Activated CD8-positive, alpha-beta T cell treated with anti-CD3 and anti-CD28 coated beads, Interleukin-2, amount 10 ng/mL, durations not matched to agents 7 days and 5 days (primary cell): Measurements from ENCODE around the gene MFAP2. TPM values are rescaled to one million over a fixed set of nuclear protein-coding genes. Genes with fewer than 3 reads are reported as not detected.

Experiments
- ATAC-seq: fragments of 150-1000 bp; cut with Tn5 transposase; one replicate; pipeline ENCODE4 v1.10.0; 2021; ENCODE audit warnings: moderate library complexity
- CTCF ChIA-PET: fragments of 350-600 bp; sonication (Branson Sonifier 250); formaldehyde crosslinking; loops from one replicate; lab custom pipeline; 2021; ENCODE audit warnings: antibody characterized with exemption; lab: Charles Lee
- POLR2A ChIA-PET: fragments of 350-600 bp; sonication (Branson Sonifier 250); formaldehyde crosslinking; loops from one replicate; lab custom pipeline; 2021; ENCODE audit warnings: antibody characterized with exemption; lab: Charles Lee
- DNase-seq: peaks from one replicate; pipeline ENCODE4 v3.0.0-alpha.2; 2020
- H3K27ac Mint-ChIP-seq: one replicate; pipeline ENCODE4 v1.8.0; 2021; ENCODE audit warnings: mild to moderate bottlenecking, mixed read lengths
- H3K27me3 Mint-ChIP-seq: one replicate; pipeline ENCODE4 v1.8.0; 2021; ENCODE audit warnings: low read depth, mixed read lengths
- H3K36me3 Mint-ChIP-seq: one replicate; pipeline ENCODE4 v1.8.0; 2021; ENCODE audit warnings: low read depth, mixed read lengths
- H3K4me1 Mint-ChIP-seq: one replicate; pipeline ENCODE4 v1.8.0; 2021; ENCODE audit warnings: low read depth, mixed read lengths
- H3K4me3 Mint-ChIP-seq: one replicate; pipeline ENCODE4 v1.8.0; 2021; ENCODE audit warnings: mild to moderate bottlenecking, mixed read lengths
- H3K9me3 Mint-ChIP-seq: one replicate; pipeline ENCODE4 v1.8.0; 2022; ENCODE audit warnings: mixed read lengths; ENCODE audit not compliant: insufficient read depth
- total RNA-seq, 2 experiments: library from RNA; stranded (reverse); gene quantifications; one replicate each; pipeline ENCODE4 v1.2.3, GENCODE V29; 2021

Gene MFAP2
- total RNA-seq, 2 experiments from 2014 or later, result not detected

DNA sequence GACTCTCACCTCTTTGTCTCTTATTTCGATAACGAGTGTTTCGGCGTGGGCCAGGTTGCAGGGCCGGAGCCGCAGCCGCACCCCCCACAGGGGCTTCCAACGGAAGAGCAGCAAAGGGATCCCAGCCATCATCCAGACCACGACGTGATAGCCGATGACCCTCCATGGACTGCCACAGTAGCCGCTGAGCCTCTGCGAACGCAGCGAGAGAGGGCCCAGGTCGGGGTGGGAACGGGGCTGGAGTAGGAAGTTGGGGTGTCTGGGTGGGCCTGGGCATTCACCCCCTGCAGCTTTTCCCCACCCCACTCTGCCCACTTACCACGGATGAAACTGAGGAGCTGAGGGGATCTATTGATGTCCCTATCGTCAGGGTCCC lies 24.9 kb upstream of the MFAP2 start:
- POLR2A ChIA-PET, result no interaction called here
- Mint-ChIP-seq H3K4me3 (no peak overlapping the region), H3K4me1 (peaks cover 11% of the 10 kb centered on the region), H3K36me3 (peaks cover 17% of the 10 kb centered on the region), H3K27me3 (no peaks in the 10 kb centered on the region), H3K27ac (no peak overlapping the region), H3K9me3 (no peaks in the 10 kb centered on the region)
- CTCF ChIA-PET, result interaction anchor here (1.2 kb wide), 1 partner anchor 45 kb away, joined by 4 read pairs; no protein-coding TSS in a partner anchor
- ATAC-seq (no peak), DNase-seq (no peak)

DNA sequence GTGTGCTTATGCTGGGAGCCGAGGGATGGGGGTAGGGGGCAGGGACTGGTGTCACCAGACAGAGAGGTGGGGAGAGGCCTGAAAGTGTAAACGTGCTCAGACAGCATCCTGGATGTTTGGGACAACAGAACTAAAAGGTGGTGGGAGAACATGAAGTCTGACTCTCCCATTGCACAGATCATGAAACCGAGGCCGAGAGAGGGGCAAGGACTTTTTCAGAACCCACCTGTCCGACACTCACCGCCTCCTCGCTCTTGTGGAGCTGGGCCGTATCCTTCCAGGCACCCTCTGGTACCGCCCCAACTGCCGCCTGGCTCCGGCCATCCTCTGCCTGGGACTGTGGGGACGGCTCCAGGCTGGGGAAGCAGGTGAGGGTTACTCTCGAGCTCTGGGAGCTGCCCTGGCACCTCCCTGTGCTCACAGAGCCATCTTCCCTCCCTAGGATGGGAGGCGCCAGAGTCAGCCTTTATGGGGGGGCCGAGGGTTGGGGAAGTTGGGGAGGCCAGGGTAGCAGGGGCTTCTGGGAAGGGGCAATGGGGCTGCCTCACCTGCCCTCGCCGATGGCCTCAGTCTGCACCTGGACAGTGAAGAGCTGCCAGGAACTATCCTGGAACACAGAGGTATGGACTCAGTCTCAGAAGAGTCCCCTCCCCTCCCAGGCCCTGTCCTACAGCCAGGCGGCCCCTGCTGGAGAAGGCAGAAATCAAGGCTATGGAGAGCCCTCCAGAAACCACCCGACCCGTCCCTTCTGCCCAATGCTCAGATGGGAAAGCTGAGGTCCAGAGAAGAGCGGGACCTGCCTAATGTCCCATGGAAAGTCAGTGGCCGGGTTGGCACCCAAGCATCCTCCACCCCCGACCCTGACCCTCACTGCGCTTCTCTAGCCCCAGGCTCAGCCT lies 24.3 kb upstream of the MFAP2 start:
- ChIA-PET CTCF (interaction anchor here (1.2 kb wide), 1 partner anchor 44 kb away, joined by 3 read pairs; no protein-coding TSS in a partner anchor), POLR2A (no interaction called here)
- Mint-ChIP-seq H3K27me3 (no peaks in the 10 kb centered on the region), H3K4me3 (no peak overlapping the region), H3K36me3 (peaks cover 17% of the 10 kb centered on the region), H3K9me3 (no peaks in the 10 kb centered on the region), H3K27ac (no peak overlapping the region), H3K4me1 (peaks cover 5% of the 10 kb centered on the region)
- DNase-seq (no peak), ATAC-seq (no peak)

DNA sequence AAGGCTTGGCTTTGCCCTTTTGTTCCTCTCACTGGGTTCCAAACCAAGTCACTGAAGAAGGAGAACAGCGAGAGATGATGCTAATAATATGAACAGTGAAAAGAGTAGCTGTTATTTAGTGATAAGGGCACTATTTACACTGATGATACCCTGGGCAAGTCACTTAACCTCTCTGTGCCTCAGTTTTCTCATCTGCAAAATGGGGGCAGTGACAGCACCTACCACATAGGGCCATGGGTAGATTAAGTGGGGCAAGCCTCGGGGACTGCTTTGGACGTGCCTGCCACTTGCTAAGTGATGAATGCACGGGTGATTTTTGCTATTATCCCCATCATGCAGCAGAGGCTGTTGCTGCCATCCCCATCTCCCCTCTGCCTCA lies 22.1 kb upstream of the MFAP2 start:
- POLR2A ChIA-PET, result no interaction called here
- Mint-ChIP-seq H3K27ac (no peak overlapping the region), H3K4me3 (no peak overlapping the region), H3K36me3 (peaks cover 21% of the 10 kb centered on the region), H3K4me1 (no peaks in the 10 kb centered on the region), H3K9me3 (no peaks in the 10 kb centered on the region), H3K27me3 (no peaks in the 10 kb centered on the region)
- no peak for ATAC-seq
- DNase-seq, result no peak
- CTCF ChIA-PET, result interaction anchor here (1.3 kb wide), 1 partner anchor 43 kb away, joined by 4 read pairs; no protein-coding TSS in a partner anchor

DNA sequence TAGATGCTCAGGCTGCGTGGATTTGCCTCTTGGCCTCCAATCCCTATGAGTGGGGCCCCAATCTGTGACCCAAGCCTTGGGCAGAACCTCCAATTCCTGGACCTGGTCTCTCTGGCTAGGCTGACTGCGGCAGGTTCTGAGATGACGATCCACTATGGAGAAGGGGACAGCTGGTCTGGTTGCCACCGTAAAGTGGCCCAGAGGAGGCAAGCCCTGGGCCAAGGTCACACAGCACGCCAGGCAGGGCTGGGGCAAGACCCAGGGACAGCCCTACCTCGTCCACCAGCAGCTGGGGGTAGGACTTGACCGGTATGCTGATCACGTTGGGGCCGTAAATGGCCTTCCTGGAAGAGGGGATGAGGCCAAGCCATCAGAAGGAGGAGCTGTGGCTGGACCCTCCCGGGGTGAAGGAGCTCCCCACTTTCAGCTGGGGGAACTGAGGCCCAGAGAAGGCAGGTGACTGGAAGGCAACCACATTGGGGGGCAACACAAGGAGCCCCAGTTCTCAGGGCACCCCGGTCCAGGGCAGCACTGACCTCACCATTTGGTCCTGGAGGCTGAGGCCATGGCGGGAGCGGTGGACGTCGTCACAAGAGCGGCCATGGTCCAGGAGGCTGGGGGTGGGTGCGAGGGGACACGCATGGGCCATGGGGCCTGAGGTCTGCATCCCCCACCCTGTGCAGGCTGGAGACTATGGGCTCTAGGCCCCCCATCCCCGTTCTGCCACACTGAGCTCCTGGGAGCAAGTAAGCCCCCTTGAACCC lies 21.5 kb upstream of the MFAP2 start:
- CTCF ChIA-PET, result interaction anchor here (1.3 kb wide), 1 partner anchor 44 kb away, joined by 4 read pairs; no protein-coding TSS in a partner anchor
- Mint-ChIP-seq H3K36me3 (peaks cover 21% of the 10 kb centered on the region), H3K27me3 (no peaks in the 10 kb centered on the region), H3K4me1 (no peaks in the 10 kb centered on the region), H3K9me3 (no peaks in the 10 kb centered on the region), H3K4me3 (no peak overlapping the region), H3K27ac (no peak overlapping the region)
- DNase-seq (no peak), ATAC-seq (no peak)
- POLR2A ChIA-PET, result no interaction called here

DNA sequence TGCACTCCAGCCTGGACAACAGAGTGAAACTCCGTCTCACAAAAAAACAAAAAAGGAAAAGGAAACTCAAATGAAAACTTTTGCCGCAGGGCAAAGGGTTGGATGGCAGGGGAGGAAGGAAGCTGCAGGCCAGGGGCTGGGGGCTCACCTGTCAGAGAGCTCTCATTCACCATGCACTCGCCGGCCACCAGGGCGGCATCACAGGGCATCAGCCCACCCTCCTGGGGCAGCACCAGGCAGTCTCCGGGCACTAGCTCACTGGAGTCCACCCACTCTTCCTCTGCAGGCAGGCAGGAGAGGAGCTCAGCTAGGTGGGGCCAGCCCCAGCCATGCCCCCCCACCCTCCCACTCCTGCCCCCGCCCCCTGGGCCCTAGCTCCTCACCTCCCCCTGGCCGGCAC lies 19.4 kb upstream of the MFAP2 start:
- peaks cover 21% of the 10 kb centered on the region for H3K36me3 Mint-ChIP-seq
- no peaks in the 10 kb centered on the region for H3K27me3 Mint-ChIP-seq
- ChIA-PET POLR2A (no interaction called here), CTCF (no interaction called here)
- no peak for DNase-seq
- H3K4me1 Mint-ChIP-seq, result no peaks in the 10 kb centered on the region
- no peak overlapping the region for H3K4me3 Mint-ChIP-seq
- no peak overlapping the region for H3K27ac Mint-ChIP-seq
- no peak for ATAC-seq
- H3K9me3 Mint-ChIP-seq, result no peaks in the 10 kb centered on the region

DNA sequence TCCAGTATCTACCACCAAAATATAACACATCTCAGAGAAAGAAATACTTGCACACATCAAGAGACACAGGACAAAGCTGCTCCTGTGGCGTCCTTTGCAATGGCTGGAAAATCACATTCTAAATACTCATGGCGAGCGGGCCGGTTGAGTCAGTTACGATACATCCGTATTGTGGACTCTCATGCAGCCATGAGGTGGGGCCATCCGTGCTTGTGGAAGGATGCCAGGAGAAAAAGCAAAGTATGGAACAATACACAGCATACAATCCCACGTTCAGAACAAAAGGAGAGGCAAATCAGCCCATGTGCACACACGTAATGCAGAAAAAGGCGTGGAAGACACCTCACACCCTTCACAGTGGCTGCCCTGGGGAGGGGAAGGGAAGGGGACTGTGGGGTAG lies 18.2 kb upstream of the MFAP2 start:
- DNase-seq (no peak), ATAC-seq (no peak)
- ChIA-PET POLR2A (no interaction called here), CTCF (interaction anchor here (1.1 kb wide), 1 partner anchor 47 kb away, joined by 3 read pairs; no protein-coding TSS in a partner anchor)
- Mint-ChIP-seq H3K4me1 (no peaks in the 10 kb centered on the region), H3K36me3 (peaks cover 12% of the 10 kb centered on the region), H3K9me3 (no peaks in the 10 kb centered on the region), H3K27ac (no peak overlapping the region), H3K4me3 (no peak overlapping the region), H3K27me3 (no peaks in the 10 kb centered on the region)

DNA sequence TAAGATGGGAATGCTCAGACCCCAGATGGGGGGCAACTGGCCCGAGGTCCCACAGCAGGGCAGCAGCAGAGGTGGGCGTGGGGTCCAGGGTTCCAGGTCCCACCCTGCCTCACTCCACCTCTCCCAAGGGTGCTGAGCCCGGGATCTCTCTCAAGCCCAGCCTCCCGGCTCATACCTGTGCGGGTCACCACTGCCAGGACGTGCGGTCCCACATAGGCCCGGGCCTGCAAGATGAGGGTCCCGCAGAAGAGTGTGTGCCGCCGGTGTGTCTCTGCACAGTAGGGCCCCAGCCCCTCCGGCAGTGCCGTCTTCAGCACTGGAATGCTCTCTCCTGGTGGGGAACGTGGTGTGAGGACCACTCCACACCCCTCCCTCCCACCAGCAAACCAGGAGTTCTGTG lies 16.4 kb upstream of the MFAP2 start:
- POLR2A ChIA-PET, result no interaction called here
- H3K27me3 Mint-ChIP-seq, result no peaks in the 10 kb centered on the region
- no peaks in the 10 kb centered on the region for H3K9me3 Mint-ChIP-seq
- ATAC-seq, result no peak
- no peak overlapping the region for H3K27ac Mint-ChIP-seq
- H3K4me3 Mint-ChIP-seq, result no peak overlapping the region
- H3K36me3 Mint-ChIP-seq, result peaks cover 6% of the 10 kb centered on the region
- CTCF ChIA-PET, result no interaction called here
- DNase-seq, result no peak
- no peaks in the 10 kb centered on the region for H3K4me1 Mint-ChIP-seq

DNA sequence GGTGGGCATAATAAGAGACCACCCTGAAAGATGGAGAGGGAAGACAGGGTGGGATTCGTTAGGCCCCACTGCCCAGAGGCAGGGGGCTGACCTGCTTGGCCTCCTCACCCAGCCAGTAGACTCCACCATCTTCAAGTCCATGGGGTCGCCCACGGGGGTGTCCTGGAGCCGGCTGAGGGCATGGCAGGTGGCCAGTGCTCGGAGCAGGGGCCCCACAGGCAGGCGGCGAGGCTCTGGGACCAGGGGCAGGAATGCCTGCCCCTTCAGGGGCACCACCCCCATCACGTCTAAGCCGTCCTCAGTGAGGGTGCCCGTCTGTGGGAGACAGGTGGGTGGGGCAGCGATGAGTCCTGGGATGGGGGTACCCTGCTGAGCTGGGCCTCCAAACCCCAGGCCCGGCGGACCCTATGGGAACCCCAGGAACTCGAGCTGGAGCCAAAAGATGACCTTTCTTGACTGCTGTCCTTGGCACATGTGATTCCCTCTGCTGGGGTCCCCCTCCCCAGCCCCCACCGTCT lies 13.2 kb upstream of the MFAP2 start:
- Mint-ChIP-seq H3K27ac (no peak overlapping the region), H3K36me3 (peaks cover 3% of the 10 kb centered on the region), H3K27me3 (no peaks in the 10 kb centered on the region), H3K4me1 (no peaks in the 10 kb centered on the region), H3K9me3 (no peaks in the 10 kb centered on the region), H3K4me3 (no peak overlapping the region)
- CTCF ChIA-PET, result no interaction called here
- POLR2A ChIA-PET, result no interaction called here
- ATAC-seq, result no peak
- DNase-seq, result no peak

DNA sequence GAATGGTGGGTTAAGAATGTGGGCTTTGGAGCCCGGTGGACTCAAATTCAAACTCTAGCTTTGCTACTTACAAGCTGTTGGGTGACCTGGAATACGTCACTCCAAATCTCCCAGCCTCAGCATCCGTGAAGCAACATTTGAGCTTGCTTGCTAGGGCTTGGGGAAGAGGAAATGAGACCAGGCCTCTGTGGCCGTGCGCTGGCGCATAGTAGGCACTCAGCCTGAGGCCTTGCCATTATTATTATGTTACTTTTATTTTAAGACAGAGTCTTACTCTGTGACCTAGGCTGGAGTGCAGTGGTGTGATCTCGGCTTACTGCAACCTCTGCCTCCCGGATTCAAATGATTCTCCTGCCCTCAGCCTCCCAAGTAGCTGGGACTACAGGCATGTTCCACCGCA lies 12.3 kb upstream of the MFAP2 start:
- no peak for ATAC-seq

DNA sequence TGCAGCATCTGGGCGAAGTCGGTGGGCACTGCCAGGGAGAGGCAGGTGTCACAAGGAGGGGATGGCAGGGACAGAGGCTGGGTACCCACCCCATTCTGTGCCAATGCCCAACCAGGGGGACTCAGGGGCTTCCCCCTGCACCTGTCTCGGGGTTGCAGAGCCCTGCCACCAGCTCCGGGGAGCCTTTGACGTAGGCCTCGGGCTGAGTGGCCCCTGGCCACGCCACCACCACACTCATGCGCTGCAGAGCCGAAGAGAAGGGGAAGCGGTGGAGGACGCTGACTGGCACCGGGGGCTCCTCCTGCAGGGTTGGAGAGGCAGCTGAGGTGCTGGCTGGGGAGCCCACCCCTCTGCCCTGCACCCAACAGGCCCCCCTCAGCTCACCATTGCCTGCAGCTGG lies 11.7 kb upstream of the MFAP2 start:
- Mint-ChIP-seq H3K4me1 (no peaks in the 10 kb centered on the region), H3K27ac (no peak overlapping the region), H3K4me3 (no peak overlapping the region), H3K36me3 (peaks cover 4% of the 10 kb centered on the region), H3K9me3 (no peaks in the 10 kb centered on the region), H3K27me3 (no peaks in the 10 kb centered on the region)
- ChIA-PET POLR2A (no interaction called here), CTCF (no interaction called here)
- DNase-seq, result no peak
- ATAC-seq, result no peak

More for the DNA sequence above, 12.3 kb upstream of the MFAP2 start:
- H3K27ac Mint-ChIP-seq, result no peak overlapping the region
- H3K9me3 Mint-ChIP-seq, result no peaks in the 10 kb centered on the region
- peaks cover 4% of the 10 kb centered on the region for H3K36me3 Mint-ChIP-seq
- H3K27me3 Mint-ChIP-seq, result no peaks in the 10 kb centered on the region
- no peak overlapping the region for H3K4me3 Mint-ChIP-seq
- H3K4me1 Mint-ChIP-seq, result no peaks in the 10 kb centered on the region
- ChIA-PET CTCF (no interaction called here), POLR2A (no interaction called here)
- DNase-seq, result no peak

DNA sequence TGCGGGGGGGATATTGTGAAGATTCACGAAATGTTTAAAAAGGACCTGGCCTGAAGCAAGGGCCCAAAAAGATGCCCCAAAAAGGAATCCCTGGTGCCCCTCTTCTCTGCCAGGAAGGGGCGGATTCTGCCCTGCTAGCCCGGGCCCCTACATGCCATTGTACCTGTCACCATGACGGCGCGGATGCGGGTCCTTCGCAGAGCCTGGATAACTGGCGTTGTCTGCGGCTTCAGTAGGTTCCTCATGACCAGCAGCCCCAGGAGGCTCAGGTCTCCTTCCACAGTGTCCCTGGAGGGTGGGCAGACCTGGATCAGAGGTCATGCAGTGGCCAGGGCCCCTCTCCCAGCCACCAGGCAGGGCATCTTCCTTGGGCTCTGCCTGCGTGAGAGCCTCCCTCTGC lies 11.2 kb upstream of the MFAP2 start:
- H3K9me3 Mint-ChIP-seq, result no peaks in the 10 kb centered on the region
- H3K4me3 Mint-ChIP-seq, result no peak overlapping the region
- no peak for ATAC-seq
- peaks cover 4% of the 10 kb centered on the region for H3K36me3 Mint-ChIP-seq
- POLR2A ChIA-PET, result no interaction called here
- DNase-seq, result no peak
- no peaks in the 10 kb centered on the region for H3K4me1 Mint-ChIP-seq
- CTCF ChIA-PET, result no interaction called here
- no peak overlapping the region for H3K27ac Mint-ChIP-seq
- H3K27me3 Mint-ChIP-seq, result no peaks in the 10 kb centered on the region
